SK-N-MC (cell line): ENCODE data around the gene GET3.

Source experiments
- EZH2 ChIP-seq: fragments of 200-600 bp; sonication (generic); IDR thresholded peaks from one replicate; pipeline ENCODE4 v1.6.1; 2017; ENCODE audit warnings: antibody characterized with exemption
- FOXP2 ChIP-seq: optimal IDR thresholded peaks from 2 replicates; pipeline ENCODE3; 2011; ENCODE audit warnings: mild to moderate bottlenecking, moderate library complexity; ENCODE audit not compliant: insufficient read depth; ENCODE audit errors: extremely low read length, control extremely low read depth
- POLR2AphosphoS5 ChIP-seq: IDR thresholded peaks from 2 replicates; pipeline ENCODE4 v1.6.1; 2012; ENCODE audit warnings: mild to moderate bottlenecking, low read depth, low read length, borderline replicate concordance

DNA sequence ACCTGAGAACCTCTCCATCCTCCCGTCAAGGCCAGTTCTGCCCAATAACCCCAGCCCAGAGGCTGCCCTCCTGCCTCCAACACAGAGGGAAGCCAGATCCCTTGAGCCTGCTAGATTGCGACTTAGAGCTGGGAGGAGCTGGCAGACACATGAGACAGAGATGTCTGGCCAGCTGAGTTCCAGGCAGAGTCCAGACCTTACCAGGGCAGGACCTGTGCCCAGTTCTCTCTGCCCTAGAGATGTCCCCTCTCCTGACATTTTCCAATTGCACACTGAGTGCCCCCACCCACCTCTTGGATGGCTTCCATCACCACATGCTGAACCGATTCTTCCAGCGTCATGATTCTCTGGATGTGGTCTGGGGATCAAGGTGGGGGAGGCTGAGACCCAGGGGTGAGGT, 35.0 kb downstream of the GET3 start:
- TF ChIP-seq POLR2AphosphoS5 (no peak), EZH2 (no peak), FOXP2 (no peak)
